HS-27A (cell line): ENCODE results near the gene DOLPP1.

Source experiments
- DNase-seq: peaks from one replicate; pipeline ENCODE4 v3.0.0-alpha.2; 2012; ENCODE audit warnings: low read depth, missing footprints

DOLPP1 gene

GRCh38 chr9:129064499-129064908 lies 16.4 kb upstream of the DOLPP1 start:
- DNase-seq = no peak

DNA sequence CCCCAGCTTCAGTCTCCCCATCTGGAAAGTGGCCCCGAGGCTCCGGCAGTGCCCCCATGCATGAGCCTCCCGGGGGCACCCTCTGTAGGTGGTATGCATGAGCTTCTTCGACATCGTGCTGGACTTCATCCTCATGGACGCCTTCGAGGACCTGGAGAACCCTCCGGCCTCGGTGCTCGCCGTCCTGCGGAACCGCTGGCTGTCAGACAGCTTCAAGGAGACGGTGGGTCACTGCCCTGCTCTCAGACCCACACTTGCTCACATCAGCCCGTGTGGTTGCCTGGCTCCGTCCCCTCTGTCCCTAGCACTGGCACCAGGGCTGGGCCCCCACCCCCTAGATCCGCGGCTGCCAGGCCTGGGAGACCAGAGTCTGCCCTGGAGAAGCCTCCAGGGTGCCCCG lies 12.8 kb upstream of the DOLPP1 start:
- DNase-seq = no peak

GRCh38 chr9:129068990-129069861 lies 11.7 kb upstream of the DOLPP1 start:
- DNase-seq = no peak

DNA sequence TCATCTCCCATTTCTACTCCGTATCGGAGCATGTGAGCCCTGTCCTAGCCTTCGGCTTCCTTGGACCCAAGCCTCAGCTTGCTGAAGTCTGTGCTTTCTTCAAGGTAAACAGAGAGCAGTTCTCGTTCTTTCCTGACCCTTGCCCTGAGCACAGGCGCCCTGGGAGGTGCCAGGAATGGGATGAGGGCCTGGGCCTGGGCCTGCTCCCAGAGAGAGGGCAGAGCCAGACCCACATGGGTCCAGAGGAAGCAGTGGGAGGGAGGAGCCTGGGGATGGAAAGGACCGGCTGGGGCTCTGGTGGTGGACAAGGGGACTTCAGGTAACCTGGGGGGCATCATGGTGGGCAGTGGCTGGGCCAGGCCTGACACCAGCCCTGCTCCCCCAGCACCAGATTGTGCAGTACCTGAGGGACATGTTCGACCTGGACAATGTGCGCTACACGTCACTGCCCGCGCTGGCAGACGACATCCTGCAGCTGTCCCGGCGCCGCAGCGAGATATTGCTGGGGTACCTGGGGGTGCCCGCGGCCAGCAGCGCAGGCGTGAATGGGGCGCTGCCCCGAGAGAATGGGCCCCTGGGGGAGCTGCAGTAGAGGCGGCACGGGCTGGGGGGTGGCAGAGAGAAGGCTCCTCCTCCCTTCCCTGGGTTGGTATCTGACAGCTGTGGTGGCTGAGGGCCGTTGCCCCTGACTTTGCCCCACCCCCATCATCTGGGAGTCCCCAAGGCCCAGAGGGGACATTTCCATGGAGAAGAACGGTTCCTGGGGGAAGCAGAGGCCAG lies 10.9 kb upstream of the DOLPP1 start:
- no peak for DNase-seq

DNA sequence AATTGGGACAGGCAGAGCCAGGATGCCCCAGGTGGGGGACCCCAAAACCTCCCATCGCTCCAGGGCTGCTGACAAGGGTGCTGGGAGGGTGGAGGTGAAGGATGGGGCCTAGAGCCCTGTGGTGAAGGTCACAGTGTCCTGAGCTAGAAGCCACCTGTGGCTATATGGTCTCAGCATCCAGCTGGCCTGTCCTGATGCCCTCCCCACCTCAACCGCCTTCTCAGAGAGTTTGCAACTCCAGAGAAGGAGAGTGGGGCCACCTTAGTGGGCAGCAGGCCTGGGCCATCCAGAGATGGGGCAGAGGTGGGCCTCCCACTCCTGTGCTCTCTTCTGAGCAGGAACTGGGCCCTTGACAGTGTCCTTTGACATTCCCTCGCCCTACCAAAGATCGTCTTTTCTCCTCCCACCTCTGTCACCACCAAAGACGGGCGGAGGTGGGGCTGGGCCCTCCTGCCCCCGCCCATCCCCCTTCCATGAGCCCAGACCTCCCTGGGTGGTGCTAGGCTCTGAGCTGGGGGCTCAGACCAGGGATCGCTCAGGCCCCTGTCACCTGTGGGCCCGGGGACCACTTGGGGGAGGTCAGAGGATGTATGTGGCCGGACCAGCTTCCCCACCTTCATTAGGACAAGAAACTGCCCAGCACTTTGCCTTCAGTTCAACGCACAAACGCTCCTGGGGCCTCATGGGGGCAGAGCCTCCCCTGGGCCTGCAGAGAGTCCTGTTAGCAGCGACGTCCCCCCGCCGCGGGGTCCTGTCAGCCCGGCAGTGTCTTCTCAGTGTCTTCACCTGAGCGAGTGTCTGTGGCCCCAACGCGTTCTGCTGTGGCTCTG lies 10.0 kb upstream of the DOLPP1 start:
- no peak for DNase-seq

DNA sequence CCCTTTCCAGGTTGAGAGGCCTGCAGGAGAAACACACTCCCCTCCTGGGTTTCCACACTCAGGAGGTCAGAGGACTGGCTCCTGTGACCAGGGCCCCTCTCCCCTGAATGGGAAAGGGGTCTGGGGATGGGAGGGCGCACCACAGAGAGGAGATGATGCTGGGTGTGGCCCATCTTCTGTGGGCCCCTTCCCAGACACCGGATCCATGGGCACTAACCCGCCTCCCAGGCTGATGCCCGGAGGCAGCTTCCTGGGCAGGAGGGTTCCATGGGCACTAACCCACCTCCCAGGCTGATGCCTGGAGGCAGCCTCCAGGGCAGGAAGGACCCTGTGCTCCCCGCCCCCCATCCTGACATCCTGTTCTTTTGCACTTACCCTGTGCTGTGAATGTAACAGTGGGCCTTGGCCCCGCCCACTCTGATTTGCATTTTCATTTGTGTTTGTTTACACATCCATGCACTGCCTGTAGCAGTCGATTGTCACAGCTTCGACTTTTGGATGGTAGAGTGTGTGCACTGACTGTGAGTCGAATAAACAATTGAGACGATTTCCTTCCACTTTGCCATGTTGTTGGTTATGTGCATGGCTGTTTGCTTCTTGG lies 9.3 kb upstream of the DOLPP1 start:
- DNase-seq = no peak

DNA sequence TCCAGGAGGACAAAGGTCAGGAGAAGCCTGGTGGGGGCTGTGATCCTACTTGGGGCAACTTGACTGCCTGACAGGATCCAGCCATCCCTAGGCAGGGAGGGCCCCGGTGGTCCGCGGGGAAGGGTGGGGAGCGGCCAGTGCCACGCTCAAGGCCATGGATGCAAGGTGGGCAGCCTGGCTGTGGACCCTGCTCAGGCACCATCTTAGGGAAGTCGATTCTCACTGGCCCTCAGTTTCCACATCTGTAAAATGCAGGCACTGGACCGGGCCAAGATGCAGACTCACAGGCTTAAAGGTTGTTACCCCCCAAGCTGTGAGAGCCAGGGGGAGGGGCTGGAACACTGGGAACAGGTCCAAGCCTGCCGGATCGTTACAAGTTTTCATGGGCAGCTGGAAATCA lies 8.7 kb upstream of the DOLPP1 start:
- no peak for DNase-seq

DNA sequence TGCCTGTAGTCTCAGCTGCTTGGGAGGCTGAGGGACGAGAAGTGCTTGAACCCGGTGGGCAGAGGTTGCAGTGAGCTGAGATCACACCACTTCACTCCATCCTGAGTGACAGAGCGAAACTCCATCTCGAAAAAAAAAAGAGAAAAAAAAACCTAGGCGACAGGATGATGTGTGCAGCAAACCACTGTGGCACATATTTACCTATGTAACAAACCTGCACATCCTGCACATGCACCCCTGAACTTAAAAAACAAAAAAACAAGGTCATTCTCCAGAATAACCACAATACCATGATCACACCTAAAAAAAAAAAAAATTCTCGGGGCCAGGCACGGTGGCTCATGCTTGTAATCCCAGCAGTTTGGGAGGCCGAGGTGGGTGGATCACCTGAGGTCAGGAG lies 7.5 kb upstream of the DOLPP1 start:
- DNase-seq = no peak

DNA sequence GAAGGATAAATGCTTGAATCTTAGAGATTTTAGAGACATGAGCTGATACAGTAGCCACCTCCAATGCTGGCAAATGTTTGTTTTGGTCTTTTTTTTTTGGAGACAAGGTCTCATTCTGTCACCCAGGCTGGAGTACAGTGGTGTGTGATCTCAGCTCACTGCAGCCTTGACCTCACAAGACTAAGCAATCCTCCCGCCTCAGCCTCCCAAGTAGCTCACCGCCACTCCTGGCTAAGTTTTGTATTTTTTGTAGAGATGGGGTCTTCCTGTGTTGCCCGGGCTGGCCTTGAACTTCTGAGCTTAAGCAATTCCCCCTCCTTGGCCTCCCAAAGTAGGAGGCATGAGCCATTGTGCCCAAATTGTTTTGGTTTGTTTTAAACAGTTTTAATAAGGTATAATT lies 6.8 kb upstream of the DOLPP1 start:
- DNase-seq = no peak

- no peak for DNase-seq
Observed at GRCh38 chr9:129075996-129076639, 4.8 kb upstream of the DOLPP1 start.

DNA sequence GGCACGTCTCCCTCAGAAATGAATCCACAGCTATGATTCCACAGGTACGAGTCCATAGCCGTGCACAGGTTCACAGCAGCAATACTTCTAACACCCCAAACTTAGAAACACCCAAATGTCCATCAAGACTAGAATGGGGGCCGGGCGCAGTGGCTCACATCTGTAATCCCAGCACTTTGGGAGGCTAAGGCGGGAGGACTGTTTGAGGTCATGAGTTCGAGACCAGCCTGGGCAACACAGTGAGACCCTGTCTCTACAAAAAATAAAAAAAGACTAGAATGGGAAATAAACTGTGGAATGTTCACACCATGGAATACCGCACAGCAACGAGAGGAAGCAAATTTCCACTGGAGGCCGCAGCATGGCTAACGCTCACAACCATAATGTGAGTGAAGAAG lies 4.3 kb upstream of the DOLPP1 start:
- no peak for DNase-seq

DNA sequence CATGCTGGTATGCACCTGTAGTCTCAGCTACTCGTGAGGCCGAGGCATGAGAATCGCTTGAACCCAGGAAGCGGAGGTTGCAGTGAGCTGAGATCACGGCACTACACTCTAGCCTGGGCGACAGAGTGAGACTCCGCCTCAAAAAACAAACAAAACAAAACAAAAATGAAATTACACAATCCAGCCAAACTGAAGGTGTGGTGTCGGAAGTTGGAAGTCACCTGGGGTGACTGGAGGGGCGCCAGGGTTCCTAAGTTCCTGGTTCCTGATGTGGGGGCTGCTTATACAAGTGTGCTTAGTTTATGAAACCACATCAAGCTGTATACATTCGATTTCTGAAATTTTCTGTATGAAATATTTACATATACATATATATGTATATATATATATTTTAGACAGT lies 3.7 kb upstream of the DOLPP1 start:
- no peak for DNase-seq

GRCh38 chr9:129078691-129079503 lies 2.0 kb upstream of the DOLPP1 start:
- DNase-seq = no peak

GRCh38 chr9:129079829-129080228 lies 1.1 kb upstream of the DOLPP1 start:
- DNase-seq = no peak

DNA sequence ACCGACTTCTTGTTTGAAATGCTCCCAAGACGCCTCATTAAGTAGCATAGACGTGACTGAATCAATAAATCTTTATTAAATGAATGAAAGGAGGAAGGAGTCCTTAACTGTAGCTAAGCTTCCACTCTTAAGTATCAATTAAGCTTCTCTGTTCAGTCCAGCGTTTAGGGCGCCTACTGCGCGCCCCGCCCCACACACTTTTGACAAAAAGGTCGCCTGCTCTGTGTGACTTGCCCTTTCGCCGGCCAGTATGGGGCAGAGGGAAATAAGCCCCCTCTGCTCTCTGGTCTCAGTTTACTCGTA lies 662 bp upstream of the DOLPP1 start:
- DNase-seq = no peak

- peak; percentile 9 for DNase-seq
Observed at GRCh38 chr9:129081388-129081904, 535 bp downstream of the DOLPP1 start.

- DNase-seq = no peak
Observed at GRCh38 chr9:129084087-129084486, 3.2 kb downstream of the DOLPP1 start.

DNA sequence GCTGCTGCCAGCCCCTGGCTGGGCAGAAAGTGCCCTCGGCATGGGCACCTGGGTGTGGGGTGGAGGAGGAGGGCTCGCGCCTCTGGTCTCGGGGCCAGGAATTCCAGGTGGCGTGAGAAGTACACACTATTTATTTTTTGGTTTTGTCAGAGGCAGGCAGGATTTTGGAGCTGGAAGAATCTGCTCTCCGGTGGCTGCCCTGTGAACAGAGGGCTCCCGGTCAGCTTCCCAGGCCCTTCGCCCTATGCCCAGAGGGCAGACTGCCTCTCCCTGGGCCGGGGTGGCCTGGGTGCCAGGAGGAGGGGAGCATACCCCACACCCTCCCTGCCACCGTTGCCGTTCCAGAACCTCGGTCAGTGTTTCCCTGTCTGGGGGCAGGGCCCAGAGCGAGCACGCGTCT lies 8.3 kb downstream of the DOLPP1 start:
- no peak for DNase-seq

- no peak for DNase-seq
Observed at GRCh38 chr9:129093602-129094386, 12.9 kb downstream of the DOLPP1 start.
